H1 (cell line): ENCODE measurements around the gene TFF1. TPM values are rescaled to one million over a fixed set of nuclear protein-coding genes. Genes with fewer than 3 reads are reported as not detected.

ENCODE experiments used
- BACH1 ChIP-seq: IDR thresholded peaks from 2 replicates; pipeline ENCODE4 v1.6.1; 2012; ENCODE audit warnings: low read length, improper control_type of control experiment
- HDAC6 ChIP-seq: IDR thresholded peaks from one replicate; pipeline ENCODE4 v1.7.1; 2012; ENCODE audit warnings: low read depth, mild to moderate bottlenecking, inconsistent platforms, low read length, moderate library complexity
- PHF8 ChIP-seq: fragments of 200-600 bp; sonication (generic); conservative IDR thresholded peaks from 2 replicates; pipeline ENCODE4 v1.7.1; 2012; ENCODE audit warnings: low read depth, mild to moderate bottlenecking, inconsistent platforms, low read length, moderate library complexity
- TBP ChIP-seq: IDR thresholded peaks from 2 replicates; pipeline ENCODE4 v1.6.1; 2011; ENCODE audit warnings: low read depth, low read length, improper control_type of control experiment
- polyA plus RNA-seq, 7 experiments: library from polyadenylated mRNA; depleted of rRNA in 3 of 7; stranded (reverse) in 5 of 7; unstranded in 2 of 7; fragments of >200 nt in 5 of 7; fragments of 200-250 nt in 2 of 7; gene quantifications; 1 replicate in 5 of 7; 2 replicates in 1 of 7; 4 replicates in 1 of 7; pipeline versions ENCODE4 v1.2.1 to v1.2.3, GENCODE V29; 2011 to 2013; ENCODE audit warnings: missing spikeins in 2 of 7, mixed read lengths in 2 of 7
- total RNA-seq: library from RNA; stranded (reverse); fragmentation: NEBNext Ultra II Directional; extraction: Animal tissue kit (Norgen Biotek cat#: 25700); gene quantifications from 2 replicates; pipeline ENCODE4 v1.2.1, GENCODE V29; 2021
- TF ChIP-seq, protein P1 (sequence below), 3 experiments: IDR thresholded peaks; 1 replicate in 2 of 3; 2 replicates in 1 of 3; pipeline versions ENCODE4 v1.5.1 to v1.6.1; 2011; ENCODE audit warnings: low read length in 3 of 3, mild to moderate bottlenecking in 3 of 3, inconsistent platforms in 2 of 3, low read depth in 1 of 3, moderate library complexity in 1 of 3; ENCODE audit not compliant: insufficient read depth in 1 of 3; ENCODE audit errors: control extremely low read depth in 1 of 3

Gene TFF1
- total and polyA plus RNA-seq, 2 of the 8 experiments (the other 6 are each of a cell fraction or from before 2014, with no cell fraction given): not detected

DNA sequence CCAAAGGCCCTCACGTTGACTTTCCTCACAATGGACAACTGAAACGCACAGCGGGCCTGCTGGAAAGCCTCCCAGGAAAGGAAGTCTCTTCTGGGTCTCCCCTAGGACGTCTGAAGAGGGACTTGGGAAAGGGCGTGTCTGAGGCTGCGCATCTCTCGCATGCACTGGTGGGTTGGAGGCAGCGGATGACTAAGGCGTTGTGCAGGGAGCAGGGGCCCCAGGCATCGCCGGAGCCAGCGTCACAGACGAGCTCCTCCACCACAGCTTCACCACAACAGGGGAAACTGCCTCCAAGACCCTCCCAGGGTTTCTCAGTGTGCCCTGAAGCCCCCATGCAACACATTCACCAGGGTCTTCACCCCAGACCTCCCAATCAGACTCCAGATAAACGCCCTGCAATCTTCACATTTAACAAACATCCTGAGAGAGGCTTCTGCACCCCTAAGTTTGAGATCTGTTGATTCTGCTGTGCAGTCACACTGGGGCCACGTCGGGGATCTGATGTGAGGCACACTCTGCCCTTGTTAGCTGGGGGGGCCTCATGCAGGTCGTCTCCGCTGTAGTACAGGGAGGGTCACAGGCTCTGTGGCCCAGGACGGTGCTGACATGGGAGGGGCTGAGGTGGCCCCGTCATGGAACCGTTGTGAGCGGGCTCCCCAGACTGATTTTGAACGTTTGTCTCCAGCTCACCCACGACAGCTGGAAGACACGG lies 7.0 kb upstream of the TFF1 start (continued):
- TF ChIP-seq HDAC6: no peak
- TF ChIP-seq TBP: no peak
- TF ChIP-seq, protein P1, sequence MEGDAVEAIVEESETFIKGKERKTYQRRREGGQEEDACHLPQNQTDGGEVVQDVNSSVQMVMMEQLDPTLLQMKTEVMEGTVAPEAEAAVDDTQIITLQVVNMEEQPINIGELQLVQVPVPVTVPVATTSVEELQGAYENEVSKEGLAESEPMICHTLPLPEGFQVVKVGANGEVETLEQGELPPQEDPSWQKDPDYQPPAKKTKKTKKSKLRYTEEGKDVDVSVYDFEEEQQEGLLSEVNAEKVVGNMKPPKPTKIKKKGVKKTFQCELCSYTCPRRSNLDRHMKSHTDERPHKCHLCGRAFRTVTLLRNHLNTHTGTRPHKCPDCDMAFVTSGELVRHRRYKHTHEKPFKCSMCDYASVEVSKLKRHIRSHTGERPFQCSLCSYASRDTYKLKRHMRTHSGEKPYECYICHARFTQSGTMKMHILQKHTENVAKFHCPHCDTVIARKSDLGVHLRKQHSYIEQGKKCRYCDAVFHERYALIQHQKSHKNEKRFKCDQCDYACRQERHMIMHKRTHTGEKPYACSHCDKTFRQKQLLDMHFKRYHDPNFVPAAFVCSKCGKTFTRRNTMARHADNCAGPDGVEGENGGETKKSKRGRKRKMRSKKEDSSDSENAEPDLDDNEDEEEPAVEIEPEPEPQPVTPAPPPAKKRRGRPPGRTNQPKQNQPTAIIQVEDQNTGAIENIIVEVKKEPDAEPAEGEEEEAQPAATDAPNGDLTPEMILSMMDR (IDR thresholded peaks at IDR 0.05; ENCODE audit: control extremely low read depth in 1 of 3, insufficient read depth in 1 of 3, low read depth in 1 of 3, low read length in 3 of 3): no peak
- no peak for TF ChIP-seq PHF8
- TF ChIP-seq BACH1: no peak
